ENCODE results near the gene TEX30.

TEX30 gene

DNA sequence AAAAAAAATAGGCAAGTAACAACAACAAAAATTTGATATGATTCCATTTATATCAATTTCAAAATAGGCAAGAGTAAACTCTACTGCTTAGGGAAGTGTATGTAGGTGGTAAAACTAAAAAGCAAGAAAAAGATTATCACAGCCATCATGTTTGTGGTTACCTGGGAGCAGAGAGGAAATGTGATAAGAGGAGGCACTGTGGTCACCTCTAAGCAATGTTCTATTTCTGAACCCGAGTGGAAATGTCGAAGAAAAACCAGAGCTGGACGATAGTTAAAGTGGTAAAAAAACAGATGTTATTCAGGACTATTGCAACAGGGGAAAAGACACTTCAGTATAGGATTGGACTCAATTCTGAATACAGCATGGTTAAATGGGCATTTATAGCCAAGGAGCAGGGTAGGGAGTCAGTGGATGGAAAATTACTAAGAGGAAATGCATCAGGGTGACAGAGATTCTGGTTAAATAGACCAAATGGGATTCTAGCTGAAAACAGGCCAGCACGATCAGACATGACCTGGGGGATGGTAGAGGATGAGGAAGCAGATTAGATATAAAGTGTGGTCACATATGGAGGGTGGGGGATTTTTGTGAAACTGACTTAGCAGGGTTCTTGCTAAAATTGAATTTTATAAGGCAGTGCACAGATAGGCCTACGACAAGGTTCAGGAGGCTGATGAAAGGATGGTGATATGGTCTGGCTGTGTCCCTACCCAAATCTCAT lies 6.0 kb upstream of the TEX30 start:
- TF ChIP-seq USF1 (IDR thresholded peaks at IDR 0.05) (no peak), EP300 (IDR thresholded peaks at IDR 0.05; ENCODE audit: borderline replicate concordance) (no peak), ZBTB7A (IDR thresholded peaks at IDR 0.05; ENCODE audit: low read depth) (no peak), RAD21 (IDR thresholded peaks at IDR 0.05; ENCODE audit: low read depth) (no peak), YY1 (IDR thresholded peaks at IDR 0.05; ENCODE audit: low read depth) (no peak), TCF12 (IDR thresholded peaks at IDR 0.05; ENCODE audit: low read depth) (no peak), TEAD4 (IDR thresholded peaks at IDR 0.05) (no peak), FOXM1 (IDR thresholded peaks at IDR 0.05; ENCODE audit: borderline replicate concordance, low read depth) (no peak), CEBPB (IDR thresholded peaks at IDR 0.05) (no peak), CREB1 (IDR thresholded peaks at IDR 0.05; ENCODE audit: low read depth) (no peak), TAF1 (IDR thresholded peaks at IDR 0.05; ENCODE audit: low read depth) (no peak), EGR1 (IDR thresholded peaks at IDR 0.05) (no peak), NFIC (IDR thresholded peaks at IDR 0.05) (no peak)
- TF ChIP-seq, protein P1, sequence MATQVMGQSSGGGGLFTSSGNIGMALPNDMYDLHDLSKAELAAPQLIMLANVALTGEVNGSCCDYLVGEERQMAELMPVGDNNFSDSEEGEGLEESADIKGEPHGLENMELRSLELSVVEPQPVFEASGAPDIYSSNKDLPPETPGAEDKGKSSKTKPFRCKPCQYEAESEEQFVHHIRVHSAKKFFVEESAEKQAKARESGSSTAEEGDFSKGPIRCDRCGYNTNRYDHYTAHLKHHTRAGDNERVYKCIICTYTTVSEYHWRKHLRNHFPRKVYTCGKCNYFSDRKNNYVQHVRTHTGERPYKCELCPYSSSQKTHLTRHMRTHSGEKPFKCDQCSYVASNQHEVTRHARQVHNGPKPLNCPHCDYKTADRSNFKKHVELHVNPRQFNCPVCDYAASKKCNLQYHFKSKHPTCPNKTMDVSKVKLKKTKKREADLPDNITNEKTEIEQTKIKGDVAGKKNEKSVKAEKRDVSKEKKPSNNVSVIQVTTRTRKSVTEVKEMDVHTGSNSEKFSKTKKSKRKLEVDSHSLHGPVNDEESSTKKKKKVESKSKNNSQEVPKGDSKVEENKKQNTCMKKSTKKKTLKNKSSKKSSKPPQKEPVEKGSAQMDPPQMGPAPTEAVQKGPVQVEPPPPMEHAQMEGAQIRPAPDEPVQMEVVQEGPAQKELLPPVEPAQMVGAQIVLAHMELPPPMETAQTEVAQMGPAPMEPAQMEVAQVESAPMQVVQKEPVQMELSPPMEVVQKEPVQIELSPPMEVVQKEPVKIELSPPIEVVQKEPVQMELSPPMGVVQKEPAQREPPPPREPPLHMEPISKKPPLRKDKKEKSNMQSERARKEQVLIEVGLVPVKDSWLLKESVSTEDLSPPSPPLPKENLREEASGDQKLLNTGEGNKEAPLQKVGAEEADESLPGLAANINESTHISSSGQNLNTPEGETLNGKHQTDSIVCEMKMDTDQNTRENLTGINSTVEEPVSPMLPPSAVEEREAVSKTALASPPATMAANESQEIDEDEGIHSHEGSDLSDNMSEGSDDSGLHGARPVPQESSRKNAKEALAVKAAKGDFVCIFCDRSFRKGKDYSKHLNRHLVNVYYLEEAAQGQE (IDR thresholded peaks at IDR 0.05; ENCODE audit: low read depth): no peak
- TF ChIP-seq, protein P2, sequence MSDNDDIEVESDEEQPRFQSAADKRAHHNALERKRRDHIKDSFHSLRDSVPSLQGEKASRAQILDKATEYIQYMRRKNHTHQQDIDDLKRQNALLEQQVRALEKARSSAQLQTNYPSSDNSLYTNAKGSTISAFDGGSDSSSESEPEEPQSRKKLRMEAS (IDR thresholded peaks at IDR 0.05): no peak

DNA sequence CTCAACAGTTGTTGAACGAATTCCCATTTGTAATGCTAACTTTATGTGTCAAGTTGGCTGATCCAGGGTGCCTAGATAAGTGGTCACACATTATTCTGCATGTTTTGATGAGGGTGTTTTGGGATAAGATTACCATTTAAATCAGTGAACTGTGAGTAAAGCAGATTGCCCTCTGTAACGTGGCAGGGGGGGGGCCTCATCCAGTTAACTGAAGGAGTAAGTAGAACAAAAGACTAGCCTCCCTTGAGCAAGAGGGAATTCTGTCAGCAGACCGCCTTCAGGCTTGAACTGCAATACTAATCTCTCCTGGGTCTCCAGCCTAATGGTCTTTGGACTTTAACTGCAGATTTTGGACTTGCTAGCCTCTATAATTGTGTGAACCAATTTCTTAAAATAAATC lies 4.2 kb upstream of the TEX30 start:
- TF ChIP-seq YY1 (IDR thresholded peaks at IDR 0.05; ENCODE audit: low read depth) (no peak), EP300 (IDR thresholded peaks at IDR 0.05; ENCODE audit: borderline replicate concordance) (no peak), NFIC (IDR thresholded peaks at IDR 0.05) (no peak)
- TF ChIP-seq, protein P2 (IDR thresholded peaks at IDR 0.05): no peak

- no peak for TF ChIP-seq RAD21 (IDR thresholded peaks at IDR 0.05; ENCODE audit: low read depth)
- TF ChIP-seq CEBPB (IDR thresholded peaks at IDR 0.05): no peak
- TF ChIP-seq NFIC (IDR thresholded peaks at IDR 0.05): no peak
- no peak for TF ChIP-seq ZBTB7A (IDR thresholded peaks at IDR 0.05; ENCODE audit: low read depth)
- no peak for TF ChIP-seq YY1 (IDR thresholded peaks at IDR 0.05; ENCODE audit: low read depth)
- TF ChIP-seq EGR1 (IDR thresholded peaks at IDR 0.05): no peak
- TF ChIP-seq TCF12 (IDR thresholded peaks at IDR 0.05; ENCODE audit: low read depth): no peak
- TF ChIP-seq USF1 (IDR thresholded peaks at IDR 0.05): no peak
Measured at GRCh38 chr13:102776271-102776670, 2.7 kb upstream of the TEX30 start.

GRCh38 chr13:102774591-102775520 lies 1.3 kb upstream of the TEX30 start:
- TF ChIP-seq, protein P2 (IDR thresholded peaks at IDR 0.05): no peak
- no peak for TF ChIP-seq EP300 (IDR thresholded peaks at IDR 0.05; ENCODE audit: borderline replicate concordance)

DNA sequence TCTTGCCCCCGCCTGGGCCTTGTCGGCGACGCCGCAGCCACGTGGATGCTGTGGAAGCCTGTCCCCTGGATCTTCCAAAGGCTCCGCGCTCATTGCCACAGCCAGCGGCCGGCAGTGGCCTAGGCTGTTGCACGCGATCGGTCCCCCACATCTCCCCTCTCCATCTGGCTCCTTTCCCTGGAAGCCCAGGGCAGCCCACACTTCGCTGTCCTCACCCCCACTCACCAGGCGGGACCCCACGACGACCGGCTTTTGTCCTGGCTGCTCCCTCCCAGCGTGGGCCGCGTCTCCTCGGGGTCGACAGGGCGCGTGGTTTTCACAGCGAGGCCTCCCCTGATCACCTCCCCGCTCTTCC lies 605 bp upstream of the TEX30 start:
- TF ChIP-seq FOXM1 (IDR thresholded peaks at IDR 0.05; ENCODE audit: borderline replicate concordance, low read depth) (no peak), EGR1 (IDR thresholded peaks at IDR 0.05) (no peak), YY1 (IDR thresholded peaks at IDR 0.05; ENCODE audit: low read depth) (no peak), TCF12 (IDR thresholded peaks at IDR 0.05; ENCODE audit: low read depth) (no peak), ZBTB7A (IDR thresholded peaks at IDR 0.05; ENCODE audit: low read depth) (no peak), USF1 (IDR thresholded peaks at IDR 0.05) (no peak), RAD21 (IDR thresholded peaks at IDR 0.05; ENCODE audit: low read depth) (no peak), NFIC (IDR thresholded peaks at IDR 0.05) (no peak), CEBPB (IDR thresholded peaks at IDR 0.05) (no peak), EP300 (IDR thresholded peaks at IDR 0.05; ENCODE audit: borderline replicate concordance) (no peak), TAF1 (IDR thresholded peaks at IDR 0.05; ENCODE audit: low read depth) (no peak), CREB1 (IDR thresholded peaks at IDR 0.05; ENCODE audit: low read depth) (no peak)
- TF ChIP-seq, protein P1 (IDR thresholded peaks at IDR 0.05; ENCODE audit: low read depth): no peak
